Measurements from ENCODE around the gene DDA1. TPM values are rescaled to one million over a fixed set of nuclear protein-coding genes. Genes with fewer than 3 reads are reported as not detected.

The DDA1 gene
- total and polyA plus RNA-seq, 9 of the 15 experiments (the other 6 are each of a cell fraction or from before 2014, with no cell fraction given) = 1.4 to 83.8 (median 33.8) TPM

GRCh38 chr19:17305517-17306284 is 3.7 kb upstream of the DDA1 start, which contains the start of gene MRPL34 (continued):
- TF ChIP-seq CBX5 (IDR thresholded peaks at IDR 0.05; ENCODE audit: borderline replicate concordance, low read depth) (no peak), RB1 (IDR thresholded peaks at IDR 0.05; ENCODE audit: low read depth) (peak; percentile 73), ZFP36 (IDR thresholded peaks at IDR 0.05; ENCODE audit: low read depth, low read length, partially characterized antibody) (peak; percentile 73), ZBTB26 (CRISPR knock-in tag; IDR thresholded peaks at IDR 0.05) (no peak), GTF2E2 (tag; IDR thresholded peaks at IDR 0.05) (no peak), ZNF324 (CRISPR knock-in tag; IDR thresholded peaks at IDR 0.05) (no peak), RBFOX2 (IDR thresholded peaks at IDR 0.05; ENCODE audit: low read depth, low read length) (peak; percentile 88), CUX1 (CRISPR knock-in tag; IDR thresholded peaks at IDR 0.05) (no peak), ZNF431 (CRISPR knock-in tag; IDR thresholded peaks at IDR 0.05) (0 out of 2 replicates have a peak, but pooled peaks have one; percentile 5), ETS1 (conservative IDR thresholded peaks at IDR 0.05; ENCODE audit: control insufficient read depth, low read depth, low read length) (peak; percentile 69), SOX6 (IDR thresholded peaks at IDR 0.05) (peak; percentile 53; the same call in 1 of the 2 replicates), HDAC2 (IDR thresholded peaks at IDR 0.05) (no peak), GATAD2B (IDR thresholded peaks at IDR 0.05; ENCODE audit: borderline replicate concordance) (no peak; the same call in 1 of the 2 replicates), FUS (optimal IDR thresholded peaks at IDR 0.05; ENCODE audit: low read depth, low read length) (no peak), HNRNPL (IDR thresholded peaks at IDR 0.05; ENCODE audit: low read depth, low read length) (peak; percentile 98), GTF3C2 (IDR thresholded peaks at IDR 0.05; ENCODE audit: borderline replicate concordance, extremely low read depth, insufficient read length) (no peak), MCM3 (IDR thresholded peaks at IDR 0.05) (no peak), ZZZ3 (IDR thresholded peaks at IDR 0.05) (no peak)

Measured in K562 (cell line).